DMS53 treated with DMSO at 0.1 percent for 48 hours (cell line): ENCODE data around the gene S100A1.

Source experiments
- DNase-seq: peaks from one replicate; lab custom pipeline; 2025; ENCODE audit not compliant: unreplicated experiment; lab: John Stamatoyannopoulos, UW

The S100A1 gene

GRCh38 chr1:153679337-153680119, 51.3 kb downstream of the S100A1 start:
- DNase-seq: no peak

GRCh38 chr1:153680120-153680403, 51.8 kb downstream of the S100A1 start:
- DNase-seq: no peak
